ENCODE results near the gene DNLZ.

GRCh38 chr9:136331030-136331429 lies 32.5 kb downstream of the DNLZ start:
- TF ChIP-seq GATA2 (IDR thresholded peaks at IDR 0.05; ENCODE audit: low read depth, low read length) (no peak), GATA3 (IDR thresholded peaks at IDR 0.05; ENCODE audit: low read depth, low read length) (no peak)

Measured in SH-SY5Y (cell line).